Cardiac fibroblast (primary cell): ENCODE results near the gene KCNA10.
A peak's percentile ranks its signal among the peaks of the same experiment; 100 is the strongest.

Experiments
- DNase-seq, 2 donors: peaks; one replicate each; pipeline versions ENCODE4 v3.0.0 to v3.0.0-alpha.2; 2010; ENCODE audit warnings: low read depth in 2 of 2
- H3K4me3 ChIP-seq, 2 donors: replicated peaks in 1 of 2; 1 replicate in 1 of 2; 2 replicates in 1 of 2; pipeline ENCODE4 v1.5.1; 2011; ENCODE audit warnings: low read depth in 2 of 2, low read length in 2 of 2, mild to moderate bottlenecking in 2 of 2, moderate library complexity in 1 of 2
- CTCF ChIP-seq: IDR thresholded peaks from one replicate; pipeline ENCODE4 v1.5.1; 2011; ENCODE audit warnings: low read depth, mild to moderate bottlenecking, low read length, inconsistent platforms

The KCNA10 gene

GRCh38 chr1:110482662-110483307 is 36.2 kb downstream of the KCNA10 start:
- no peak for TF ChIP-seq CTCF
- no peak overlapping the region for H3K4me3 ChIP-seq
- DNase-seq = no peak

- no peak for TF ChIP-seq CTCF
These were observed 36.9 kb downstream of the KCNA10 start for GRCh38 chr1:110481968-110482623.

DNA sequence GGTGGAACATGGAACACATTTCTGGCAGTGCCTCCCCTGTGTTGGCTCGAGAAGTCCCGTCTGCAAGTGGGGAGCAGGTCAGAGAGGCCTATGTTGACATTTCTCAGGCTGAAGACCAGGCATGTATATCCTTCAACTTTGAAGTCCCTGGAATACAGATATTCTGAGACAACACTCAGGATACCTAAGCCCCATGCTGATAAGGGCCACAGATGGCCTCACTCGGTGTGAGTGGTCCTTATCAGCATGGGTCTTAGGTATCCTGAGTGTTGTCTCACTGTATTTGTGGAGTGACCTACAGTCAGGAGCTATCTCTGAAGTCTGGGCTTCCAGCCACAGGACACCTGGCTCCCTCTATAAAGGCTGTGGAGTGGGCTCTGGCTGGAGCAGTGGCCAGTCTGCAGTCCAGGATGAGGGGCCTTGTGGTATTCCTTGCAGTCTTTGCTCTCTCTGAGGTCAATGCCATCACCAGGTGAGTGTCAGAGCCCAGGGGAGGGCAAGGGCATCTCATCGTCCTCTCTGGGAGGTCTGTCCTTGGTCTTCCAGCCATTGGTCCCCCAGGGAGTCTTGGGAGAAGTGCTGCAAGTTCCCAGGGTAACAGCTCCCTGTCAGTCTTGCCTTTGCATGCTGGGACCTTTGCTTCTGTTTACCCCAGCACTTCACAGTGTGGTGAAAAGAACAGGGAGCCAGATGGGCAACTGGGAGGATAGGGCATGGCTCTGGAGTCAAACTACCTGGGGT is 38.4 kb downstream of the KCNA10 start:
- TF ChIP-seq CTCF = no peak
- H3K4me3 ChIP-seq = no peak overlapping the region
- DNase-seq = no peak

More at GRCh38 chr1:110481968-110482623, 36.9 kb downstream of the KCNA10 start:
- DNase-seq = peak in 1 of 2 donors; percentile 18
- H3K4me3 ChIP-seq = no peak overlapping the region

DNA sequence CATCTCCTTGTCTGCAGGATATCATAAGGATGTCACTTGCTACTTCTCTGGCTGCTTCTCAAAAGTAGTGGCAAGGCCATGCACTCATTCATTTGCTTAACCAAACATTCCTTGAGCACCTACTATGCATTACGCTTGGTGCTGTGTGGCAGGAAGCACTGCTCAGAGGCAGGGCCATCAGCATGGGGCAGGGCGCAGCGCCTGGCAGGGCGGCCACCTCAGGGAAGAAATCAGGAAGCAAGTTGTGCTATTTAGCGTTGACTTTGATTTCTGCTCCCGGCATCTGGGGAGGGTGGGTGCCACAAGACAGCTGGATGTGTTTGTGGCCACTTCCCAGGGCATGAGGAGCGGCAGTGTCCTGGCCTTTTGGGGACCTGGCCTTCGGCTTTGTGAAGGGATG is 40.1 kb downstream of the KCNA10 start:
- no peak overlapping the region for H3K4me3 ChIP-seq
- TF ChIP-seq CTCF = no peak
- DNase-seq = no peak

- H3K4me3 ChIP-seq = no peak overlapping the region
- DNase-seq = no peak
- TF ChIP-seq CTCF = no peak
These were observed 40.9 kb downstream of the KCNA10 start for GRCh38 chr1:110477967-110478640.

GRCh38 chr1:110477445-110477957 is 41.5 kb downstream of the KCNA10 start:
- no peak overlapping the region for H3K4me3 ChIP-seq
- no peak for DNase-seq
- TF ChIP-seq CTCF = peak; percentile 28
